Measurements from ENCODE around the gene A4GNT. TPM values are rescaled to one million over a fixed set of nuclear protein-coding genes. Genes with fewer than 3 reads are reported as not detected.
A peak's percentile ranks its signal among the peaks of the same experiment; 100 is the strongest.

Gene A4GNT
- total RNA-seq, 6 experiments from 2014 or later = not detected

DNA sequence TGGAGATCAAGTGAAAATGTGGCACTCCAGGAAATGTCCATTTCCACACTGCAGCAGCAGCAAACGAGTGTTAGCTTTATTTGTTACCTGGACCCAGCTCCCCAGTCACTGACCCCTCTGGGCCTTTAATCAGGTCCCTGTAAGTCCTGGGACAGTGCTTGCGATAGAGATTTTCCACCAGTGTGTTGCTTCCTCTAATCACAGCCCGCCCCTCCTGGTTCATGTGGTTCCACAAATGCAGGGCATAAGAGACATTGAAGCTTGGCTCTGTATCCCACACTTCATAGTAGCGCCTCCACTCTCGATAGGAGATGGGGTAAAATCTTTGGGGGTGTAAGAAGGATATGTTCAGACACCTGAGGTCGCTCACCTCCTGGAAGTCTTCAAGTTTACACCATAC, 8.0 kb downstream of the A4GNT start:
- peak in 3 of 4 donors; percentile 32 to 51 (median 35) for ATAC-seq
- no peaks in the 10 kb centered on the region for H3K9me3 ChIP-seq
- H3K4me3 ChIP-seq = no peak overlapping the region
- no peaks in the 10 kb centered on the region for H3K27me3 ChIP-seq
- intact Hi-C loops (cut with DNase I) = no loop called here
- 58% methylated on average over 3 of the region's 6 CpGs for WGBS (ENCODE audit: insufficient coverage, low coverage, low lambda C conversion rate, missing lambda C conversion rate)
- H3K27ac ChIP-seq = no peak overlapping the region
- no peaks in the 10 kb centered on the region for H3K4me1 ChIP-seq
- H3K36me3 ChIP-seq = no peaks in the 10 kb centered on the region
- DNase-seq = no peak
- TF ChIP-seq POLR2A (IDR thresholded peaks at IDR 0.05) (no peak), CTCF (IDR thresholded peaks at IDR 0.05) (no peak)

DNA sequence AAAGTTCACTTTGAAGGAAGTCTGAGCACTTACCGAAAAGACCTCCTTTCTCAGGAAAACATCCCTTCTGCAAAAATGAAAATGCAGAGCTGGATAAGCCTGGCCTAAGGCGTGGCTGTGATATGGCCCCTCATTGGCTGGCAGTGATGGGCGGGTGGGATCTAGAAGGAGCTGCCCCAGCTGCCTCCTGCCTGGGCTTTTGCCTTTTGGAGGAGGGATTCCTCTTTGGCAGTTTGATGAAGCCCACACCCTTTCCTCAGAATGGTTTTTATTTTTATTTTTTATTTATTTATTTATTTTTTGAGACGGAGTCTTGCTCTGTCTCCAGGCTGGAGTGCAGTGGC, 12.8 kb downstream of the A4GNT start:
- no peaks in the 10 kb centered on the region for H3K36me3 ChIP-seq
- no peak overlapping the region for H3K27ac ChIP-seq
- intact Hi-C loops (cut with DNase I) = loop anchor here (5.0 kb wide), 1 partner anchor 52 kb away; no protein-coding TSS in a partner anchor
- 47% methylated on average over 4 of the region's 4 CpGs for WGBS (ENCODE audit: insufficient coverage, low coverage, low lambda C conversion rate, missing lambda C conversion rate)
- DNase-seq (no peak), ATAC-seq (no peak)
- no peak overlapping the region for H3K4me3 ChIP-seq
- H3K9me3 ChIP-seq = no peaks in the 10 kb centered on the region
- TF ChIP-seq CTCF (IDR thresholded peaks at IDR 0.05) (no peak), POLR2A (IDR thresholded peaks at IDR 0.05) (no peak)
- H3K27me3 ChIP-seq = no peaks in the 10 kb centered on the region
- peaks cover 0 to 4% (median 0%) of the 10 kb centered on the region in 4 donors for H3K4me1 ChIP-seq

- peak; percentile 68 to 69 (median 68) for DNase-seq
- H3K4me3 ChIP-seq = no peak overlapping the region
- intact Hi-C loops (cut with DNase I) = loop anchor here (5.0 kb wide), 1 partner anchor 52 kb away; no protein-coding TSS in a partner anchor
- H3K9me3 ChIP-seq = no peaks in the 10 kb centered on the region
- peaks cover 0 to 4% (median 0%) of the 10 kb centered on the region in 4 donors for H3K4me1 ChIP-seq
- ATAC-seq = peak; percentile 81 to 88 (median 86)
- TF ChIP-seq POLR2A (IDR thresholded peaks at IDR 0.05) = no peak
- TF ChIP-seq CTCF (IDR thresholded peaks at IDR 0.05) = peak; percentile 68 to 81 (median 76)
- H3K27ac ChIP-seq = no peak overlapping the region
- 11% methylated on average over 6 of the region's 8 CpGs for WGBS (ENCODE audit: insufficient coverage, low coverage, low lambda C conversion rate, missing lambda C conversion rate)
- no peaks in the 10 kb centered on the region for H3K36me3 ChIP-seq
- no peaks in the 10 kb centered on the region for H3K27me3 ChIP-seq
Observed at GRCh38 chr3:138118612-138119422, 13.4 kb downstream of the A4GNT start.

- Histone ChIP-seq H3K4me3 (peak within 1 kb of the TSS; percentile 67 to 83 (median 68)), H3K27ac (peak within 1 kb of the TSS; percentile 11 to 73 (median 52)), H3K4me1 (peaks cover 0 to 4% (median 0%) of the 10 kb centered on the region in 4 donors), H3K36me3 (no peaks in the 10 kb centered on the region), H3K27me3 (no peaks in the 10 kb centered on the region), H3K9me3 (no peaks in the 10 kb centered on the region)
- DNase-seq = peak; percentile 56 to 65 (median 64)
- ATAC-seq = peak; percentile 87 to 93 (median 90)
- under 1% methylated on average over 23 of the region's 86 CpGs for WGBS (ENCODE audit: insufficient coverage, low coverage, low lambda C conversion rate, missing lambda C conversion rate)
- intact Hi-C loops (cut with DNase I) = loop anchor here (5.0 kb wide), 1 partner anchor 48 kb away; no protein-coding TSS in a partner anchor
- peak; percentile 18 for TF ChIP-seq POLR2A (IDR thresholded peaks at IDR 0.05)
- peak; percentile 53 to 68 (median 67) for TF ChIP-seq CTCF (IDR thresholded peaks at IDR 0.05)
Observed at GRCh38 chr3:138114988-138115971, 16.9 kb downstream of the A4GNT start, which contains the start of gene DZIP1L. TSS of gene DZIP1L (minus strand) at chr3:138115608. CDS start at chr3:138103971, 11,637 bp downstream.

Measured in right lobe of liver (tissue), 6 donors.